GM21381 (cell line): ENCODE measurements around the gene SLC25A13.

Experiments used
- ATAC-seq: cut with Tn5 transposase; IDR thresholded peaks from one replicate; pipeline ENCODE4 v1.9.1; 2021; ENCODE audit warnings: mild to moderate bottlenecking, moderate library complexity; ENCODE audit not compliant: unreplicated experiment

The SLC25A13 gene

GRCh38 chr7:96104984-96105383 lies 216.9 kb downstream of the SLC25A13 start:
- ATAC-seq: no peak

GRCh38 chr7:96102096-96102811 lies 219.6 kb downstream of the SLC25A13 start:
- no peak for ATAC-seq

- no peak for ATAC-seq
Observed at GRCh38 chr7:96100737-96101136, 221.2 kb downstream of the SLC25A13 start.

- no peak for ATAC-seq
Observed at GRCh38 chr7:96097835-96098234, 224.1 kb downstream of the SLC25A13 start.

GRCh38 chr7:96093435-96093834 lies 228.5 kb downstream of the SLC25A13 start:
- ATAC-seq: no peak

GRCh38 chr7:96090756-96091155 lies 231.1 kb downstream of the SLC25A13 start:
- ATAC-seq: no peak

- ATAC-seq: no peak
Observed at GRCh38 chr7:96089511-96089910, 232.4 kb downstream of the SLC25A13 start.

GRCh38 chr7:96088579-96088978 lies 233.3 kb downstream of the SLC25A13 start:
- no peak for ATAC-seq

GRCh38 chr7:96085953-96086352 lies 235.9 kb downstream of the SLC25A13 start:
- no peak for ATAC-seq

- no peak for ATAC-seq
Observed at GRCh38 chr7:96084881-96085553, 236.9 kb downstream of the SLC25A13 start.

- ATAC-seq: no peak
Observed at GRCh38 chr7:96080027-96080426, 241.9 kb downstream of the SLC25A13 start.

GRCh38 chr7:96076350-96076707 lies 245.6 kb downstream of the SLC25A13 start:
- no peak for ATAC-seq

GRCh38 chr7:96075510-96076349 lies 246.2 kb downstream of the SLC25A13 start:
- ATAC-seq: peak; percentile 86

GRCh38 chr7:96074871-96075270 lies 247.0 kb downstream of the SLC25A13 start:
- no peak for ATAC-seq
